CD14-positive monocyte (primary cell): ENCODE data around the gene CHPT1. TPM values are rescaled to one million over a fixed set of nuclear protein-coding genes. Genes with fewer than 3 reads are reported as not detected.

ENCODE experiments used
- DNase-seq, 3 donors: peaks; one replicate each; pipeline ENCODE4 v3.0.0-alpha.2; 2011 to 2022
- H2AFZ ChIP-seq: 2 replicates; pipeline ENCODE4 v1.6.0; 2012; ENCODE audit warnings: mild to moderate bottlenecking, low read depth, low read length, inconsistent platforms; ENCODE audit not compliant: insufficient read depth, poor library complexity, severe bottlenecking
- H3K27ac ChIP-seq, 2 donors: 1 replicate in 1 of 2; 2 replicates in 1 of 2; pipeline ENCODE4 v1.5.1; 2012 to 2013; ENCODE audit warnings: low read length in 2 of 2, control low read depth in 1 of 2, inconsistent platforms in 1 of 2, low read depth in 1 of 2, mild to moderate bottlenecking in 1 of 2
- H3K27me3 ChIP-seq, 2 donors: one replicate each; pipeline versions ENCODE4 v1.6.0 to v1.6.1; 2011 to 2013; ENCODE audit warnings: low read length in 2 of 2; ENCODE audit not compliant: control insufficient read depth in 2 of 2, insufficient read depth in 2 of 2
- H3K36me3 ChIP-seq, 2 donors: replicated peaks in 1 of 2; 1 replicate in 1 of 2; 2 replicates in 1 of 2; pipeline versions ENCODE4 v1.5.1 to v1.6.1; 2012 to 2013; ENCODE audit warnings: low read length in 2 of 2, control low read depth in 1 of 2, inconsistent platforms in 1 of 2, mild to moderate bottlenecking in 1 of 2; ENCODE audit not compliant: insufficient read depth in 2 of 2, control insufficient read depth in 1 of 2
- H3K4me1 ChIP-seq, 2 donors: 1 replicate in 1 of 2; 2 replicates in 1 of 2; pipeline versions ENCODE4 v1.5.1 to v1.6.1; 2012 to 2013; ENCODE audit warnings: low read length in 2 of 2, control low read depth in 1 of 2, inconsistent platforms in 1 of 2, mild to moderate bottlenecking in 1 of 2, moderate library complexity in 1 of 2; ENCODE audit not compliant: insufficient read depth in 2 of 2, control insufficient read depth in 1 of 2
- H3K4me2 ChIP-seq: replicated peaks from 2 replicates; pipeline ENCODE3; 2012; ENCODE audit warnings: low read length, moderate library complexity, mild to moderate bottlenecking; ENCODE audit not compliant: poor library complexity, severe bottlenecking; ENCODE audit errors: extremely low read depth
- H3K4me3 ChIP-seq, 3 experiments: fragments of 200-600 bp in 1 of 3; sonication (generic) in 1 of 3; replicated peaks in 1 of 3; 1 replicate in 2 of 3; 2 replicates in 1 of 3; pipeline ENCODE4 v1.5.1; 2011 to 2013; ENCODE audit warnings: low read length in 3 of 3, mild to moderate bottlenecking in 3 of 3, control low read depth in 2 of 3, low read depth in 2 of 3, inconsistent platforms in 1 of 3, moderate library complexity in 1 of 3
- H3K79me2 ChIP-seq: 2 replicates; pipeline ENCODE4 v1.6.0; 2012; ENCODE audit warnings: mild to moderate bottlenecking, control low read depth, inconsistent platforms, low read length, moderate library complexity; ENCODE audit not compliant: insufficient read depth
- H3K9ac ChIP-seq: 2 replicates; pipeline ENCODE4 v1.6.0; 2017; ENCODE audit warnings: low read length, mild to moderate bottlenecking; ENCODE audit not compliant: insufficient read depth, poor library complexity, severe bottlenecking
- H3K9me3 ChIP-seq, 2 donors: replicated peaks in 1 of 2; 1 replicate in 1 of 2; 2 replicates in 1 of 2; pipeline versions ENCODE4 v1.5.1 to v1.6.1; 2012 to 2013; ENCODE audit warnings: low read length in 2 of 2, control low read depth in 1 of 2; ENCODE audit not compliant: control insufficient read depth in 1 of 2, insufficient read depth in 1 of 2
- H4K20me1 ChIP-seq: 2 replicates; pipeline ENCODE4 v1.6.0; 2012; ENCODE audit warnings: mild to moderate bottlenecking, low read length, control low read depth, moderate library complexity; ENCODE audit not compliant: insufficient read depth
- H3K27ac Mint-ChIP-seq, 7 donors: one replicate each; pipeline ENCODE4 v1.8.0; 2020; ENCODE audit warnings: mild to moderate bottlenecking in 7 of 7, mixed read lengths in 7 of 7, moderate library complexity in 6 of 7, inconsistent platforms in 2 of 7
- H3K27me3 Mint-ChIP-seq, 3 donors: one replicate each; pipeline ENCODE4 v1.8.0; 2021 to 2022; ENCODE audit warnings: low read depth in 3 of 3, mild to moderate bottlenecking in 3 of 3, mixed read lengths in 3 of 3, moderate library complexity in 3 of 3, inconsistent platforms in 1 of 3
- H3K36me3 Mint-ChIP-seq, 2 donors: one replicate each; pipeline ENCODE4 v1.8.0; 2020; ENCODE audit warnings: mixed read lengths in 2 of 2, inconsistent platforms in 1 of 2, mild to moderate bottlenecking in 1 of 2
- H3K4me1 Mint-ChIP-seq: one replicate; pipeline ENCODE4 v1.8.0; 2020; ENCODE audit warnings: mild to moderate bottlenecking, mixed read lengths
- H3K4me3 Mint-ChIP-seq, 2 donors: one replicate each; pipeline ENCODE4 v1.8.0; 2020; ENCODE audit warnings: mild to moderate bottlenecking in 2 of 2, mixed read lengths in 2 of 2, moderate library complexity in 1 of 2
- H3K9me3 Mint-ChIP-seq, 7 donors: one replicate each; pipeline ENCODE4 v1.8.0; 2020 to 2022; ENCODE audit warnings: mixed read lengths in 7 of 7, mild to moderate bottlenecking in 6 of 7, moderate library complexity in 6 of 7, inconsistent platforms in 2 of 7
- CTCF ChIP-seq: fragments of 200-600 bp; IDR thresholded peaks from one replicate; pipeline ENCODE4 v1.8.0; 2022; ENCODE audit warnings: antibody characterized with exemption, mild to moderate bottlenecking
- WGBS: methylation state at CpG from one replicate; pipeline ENCODE4 v1.1.5; 2013; ENCODE audit warnings: missing lambda C conversion rate; ENCODE audit not compliant: insufficient coverage; 5-methylcytosine and 5-hydroxymethylcytosine counted together
- intact Hi-C, 2 donors: fragments of 100-400 bp; cut with micrococcal nuclease; formaldehyde crosslinking; loops; one replicate each; pipeline versions ENCODE4 v1.15.0 to v1.15.1; 2023
- polyA plus RNA-seq, 3 donors: library from polyadenylated mRNA; depleted of rRNA in 1 of 3; unstranded in 2 of 3; stranded (reverse) in 1 of 3; fragments of 300-500 nt in 2 of 3; fragments of >200 nt in 1 of 3; fragmentation: Illumina TruSeq in 2 of 3; gene quantifications; 1 replicate in 2 of 3; 2 replicates in 1 of 3; pipeline ENCODE4 v1.2.3, GENCODE V29; 2012 to 2021

Gene CHPT1
- polyA plus RNA-seq, 3 donors, result 30.9 to 92.7 (median 36.7) TPM

- Histone ChIP-seq H3K4me1 (peaks cover 4 to 6% of the 10 kb centered on the region in 2 donors), H3K27ac (no peak overlapping the region), H3K9ac (no peak overlapping the region), H3K9me3 (no peaks in the 10 kb centered on the region), H3K4me2 (no peak overlapping the region), H4K20me1 (no peaks in the 10 kb centered on the region), H3K4me3 (no peak overlapping the region), H3K36me3 (no peaks in the 10 kb centered on the region), H2AFZ (no peak overlapping the region), H3K79me2 (no peaks in the 10 kb centered on the region), H3K27me3 (no peaks in the 10 kb centered on the region)
- WGBS, result no CpG with 5 or more reads among the region's 3 CpGs
- no peaks in the 10 kb centered on the region for H3K36me3 Mint-ChIP-seq
- intact Hi-C loops, result no loop called here
- peaks cover 0 to 3% (median 2%) of the 10 kb centered on the region in 3 donors for H3K27me3 Mint-ChIP-seq
- H3K27ac Mint-ChIP-seq, result no peak overlapping the region
- H3K4me3 Mint-ChIP-seq, result no peak overlapping the region
- no peak for TF ChIP-seq CTCF
- no peak for DNase-seq
- no peaks in the 10 kb centered on the region for H3K9me3 Mint-ChIP-seq
- H3K4me1 Mint-ChIP-seq, result peaks cover 18% of the 10 kb centered on the region
These were observed 6.8 kb upstream of the CHPT1 start for GRCh38 chr12:101690544-101691098.

DNA sequence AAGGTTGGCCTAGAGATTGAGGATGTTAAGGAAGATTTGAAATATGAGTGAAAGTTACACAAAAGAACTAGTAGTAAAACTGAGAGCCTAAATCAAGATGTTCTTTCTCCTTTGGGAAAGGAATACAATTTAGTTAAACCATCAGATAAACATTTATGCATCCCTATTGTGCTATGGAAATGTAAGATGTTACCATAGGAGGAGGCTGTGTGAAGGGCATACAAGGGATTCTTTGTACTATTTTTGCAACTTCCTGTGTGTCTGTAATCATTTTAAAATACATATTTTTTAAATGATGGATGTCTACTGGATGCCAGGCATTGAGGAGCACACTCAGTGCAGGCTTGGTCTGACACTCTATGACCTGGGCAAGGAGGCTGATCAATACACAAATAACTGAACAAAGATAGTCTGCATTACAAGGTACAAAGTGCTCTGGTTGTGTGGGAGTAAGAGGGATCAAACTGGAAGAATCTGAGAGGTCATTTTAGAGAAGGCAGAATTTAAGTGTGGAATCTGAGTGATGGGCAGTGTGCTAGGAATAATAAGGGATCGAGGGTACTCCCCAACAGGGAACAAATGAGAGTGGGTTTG, 5.8 kb upstream of the CHPT1 start:
- H3K4me1 Mint-ChIP-seq, result peaks cover 28% of the 10 kb centered on the region
- intact Hi-C loops, result no loop called here
- no peak overlapping the region for H2AFZ ChIP-seq
- no peak overlapping the region for H3K4me2 ChIP-seq
- H3K27ac ChIP-seq, result no peak overlapping the region
- H3K27ac Mint-ChIP-seq, result no peak overlapping the region
- peaks cover 10 to 15% of the 10 kb centered on the region in 2 donors for H3K4me1 ChIP-seq
- H3K36me3 Mint-ChIP-seq, result no peaks in the 10 kb centered on the region
- WGBS, result 100% methylated on average over 1 of the region's 1 CpG
- H3K36me3 ChIP-seq, result no peaks in the 10 kb centered on the region
- no peak for TF ChIP-seq CTCF
- H3K27me3 ChIP-seq, result no peaks in the 10 kb centered on the region
- H3K79me2 ChIP-seq, result peaks cover 6% of the 10 kb centered on the region
- DNase-seq, result no peak
- H3K9ac ChIP-seq, result no peak overlapping the region
- peaks cover 0 to 3% (median 2%) of the 10 kb centered on the region in 3 donors for H3K27me3 Mint-ChIP-seq
- H3K9me3 Mint-ChIP-seq, result no peaks in the 10 kb centered on the region
- no peak overlapping the region for H3K4me3 ChIP-seq
- no peaks in the 10 kb centered on the region for H3K9me3 ChIP-seq
- H4K20me1 ChIP-seq, result no peaks in the 10 kb centered on the region
- no peak overlapping the region for H3K4me3 Mint-ChIP-seq
